HEK293T (cell line): ENCODE measurements around the gene RFX4.

Experiments
- CTCF ChIA-PET: fragments of 350-600 bp; formaldehyde crosslinking; extraction: SDS; loops from one replicate; lab custom pipeline; 2021; ENCODE audit warnings: antibody characterized with exemption, inconsistent platforms; lab: Yijun Ruan, JAX
- POLR2A ChIA-PET: fragments of 350-600 bp; formaldehyde crosslinking; extraction: SDS; loops from one replicate; lab custom pipeline; 2020; ENCODE audit warnings: antibody characterized with exemption, inconsistent platforms; lab: Yijun Ruan, JAX
- DNase-seq: peaks from one replicate; pipeline ENCODE4 v3.0.0; 2012; ENCODE audit warnings: mixed read lengths; ENCODE audit errors: extremely low spot score
- ARNT ChIP-seq: fragments of 450-650 bp; IDR thresholded peaks from 2 replicates; pipeline ENCODE4 v1.6.1; 2017; ENCODE audit warnings: mild to moderate bottlenecking
- BHLHE40 ChIP-seq: fragments of 450-650 bp; IDR thresholded peaks from 2 replicates; pipeline ENCODE4 v1.6.1; 2016; ENCODE audit warnings: mild to moderate bottlenecking, moderate library complexity, borderline replicate concordance
- CTBP1 ChIP-seq: fragments of 450-650 bp; IDR thresholded peaks from 2 replicates; pipeline ENCODE4 v1.6.1; 2016; ENCODE audit warnings: borderline replicate concordance
- ELF4 ChIP-seq: fragments of 450-650 bp; IDR thresholded peaks from 2 replicates; pipeline ENCODE4 v1.6.1; 2017; ENCODE audit warnings: antibody characterized with exemption
- FOXA1 ChIP-seq: fragments of 450-650 bp; IDR thresholded peaks from 2 replicates; pipeline ENCODE4 v1.6.1; 2016; ENCODE audit warnings: mild to moderate bottlenecking
- FOXK2 ChIP-seq: fragments of 450-650 bp; IDR thresholded peaks from 2 replicates; pipeline ENCODE4 v1.6.1; 2016; ENCODE audit warnings: mild to moderate bottlenecking
- FOXM1 ChIP-seq: fragments of 450-650 bp; IDR thresholded peaks from 2 replicates; pipeline ENCODE4 v1.6.1; 2017; ENCODE audit warnings: mild to moderate bottlenecking, borderline replicate concordance
- HDGF ChIP-seq: fragments of 450-650 bp; IDR thresholded peaks from 2 replicates; pipeline ENCODE4 v1.6.1; 2017; ENCODE audit warnings: antibody characterized with exemption, borderline replicate concordance
- L3MBTL2 ChIP-seq: fragments of 450-650 bp; conservative IDR thresholded peaks from 2 replicates; pipeline ENCODE4 v1.6.1; 2016; ENCODE audit warnings: mild to moderate bottlenecking
- LEF1 ChIP-seq: fragments of 450-650 bp; IDR thresholded peaks from 2 replicates; pipeline ENCODE4 v1.6.1; 2017; ENCODE audit warnings: mild to moderate bottlenecking, borderline replicate concordance
- NFRKB ChIP-seq: fragments of 450-650 bp; IDR thresholded peaks from 2 replicates; pipeline ENCODE4 v1.6.1; 2016; ENCODE audit warnings: mild to moderate bottlenecking, moderate library complexity
- SP1 ChIP-seq: fragments of 450-650 bp; IDR thresholded peaks from 2 replicates; pipeline ENCODE4 v1.6.1; 2017
- SUZ12 ChIP-seq: fragments of 450-650 bp; IDR thresholded peaks from 2 replicates; pipeline ENCODE4 v1.6.1; 2016; ENCODE audit warnings: mild to moderate bottlenecking
- TARDBP ChIP-seq: fragments of 450-650 bp; IDR thresholded peaks from 2 replicates; pipeline ENCODE4 v1.6.1; 2016
- ZNF384 ChIP-seq: fragments of 450-650 bp; IDR thresholded peaks from 2 replicates; pipeline ENCODE4 v1.6.1; 2016
- TF ChIP-seq, protein P1 (sequence below): fragments of 450-650 bp; IDR thresholded peaks from 2 replicates; pipeline ENCODE4 v1.6.1; 2016

RFX4 gene

GRCh38 chr12:106582641-106583230 is at the start of gene RFX4:
Gene RFX4 (plus strand): TSS chr12:106583004. CDS start chr12:106583321, 317 bp downstream.
- CTCF ChIA-PET = no interaction called here
- POLR2A ChIA-PET = no interaction called here
- DNase-seq = no peak
- TF ChIP-seq, protein P1, sequence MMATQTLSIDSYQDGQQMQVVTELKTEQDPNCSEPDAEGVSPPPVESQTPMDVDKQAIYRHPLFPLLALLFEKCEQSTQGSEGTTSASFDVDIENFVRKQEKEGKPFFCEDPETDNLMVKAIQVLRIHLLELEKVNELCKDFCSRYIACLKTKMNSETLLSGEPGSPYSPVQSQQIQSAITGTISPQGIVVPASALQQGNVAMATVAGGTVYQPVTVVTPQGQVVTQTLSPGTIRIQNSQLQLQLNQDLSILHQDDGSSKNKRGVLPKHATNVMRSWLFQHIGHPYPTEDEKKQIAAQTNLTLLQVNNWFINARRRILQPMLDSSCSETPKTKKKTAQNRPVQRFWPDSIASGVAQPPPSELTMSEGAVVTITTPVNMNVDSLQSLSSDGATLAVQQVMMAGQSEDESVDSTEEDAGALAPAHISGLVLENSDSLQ = no peak
- TF ChIP-seq ELF4 = no peak
- TF ChIP-seq SP1 = no peak
- TF ChIP-seq L3MBTL2 = no peak
- no peak for TF ChIP-seq SUZ12
- TF ChIP-seq FOXA1 = no peak
- TF ChIP-seq HDGF = no peak

DNA sequence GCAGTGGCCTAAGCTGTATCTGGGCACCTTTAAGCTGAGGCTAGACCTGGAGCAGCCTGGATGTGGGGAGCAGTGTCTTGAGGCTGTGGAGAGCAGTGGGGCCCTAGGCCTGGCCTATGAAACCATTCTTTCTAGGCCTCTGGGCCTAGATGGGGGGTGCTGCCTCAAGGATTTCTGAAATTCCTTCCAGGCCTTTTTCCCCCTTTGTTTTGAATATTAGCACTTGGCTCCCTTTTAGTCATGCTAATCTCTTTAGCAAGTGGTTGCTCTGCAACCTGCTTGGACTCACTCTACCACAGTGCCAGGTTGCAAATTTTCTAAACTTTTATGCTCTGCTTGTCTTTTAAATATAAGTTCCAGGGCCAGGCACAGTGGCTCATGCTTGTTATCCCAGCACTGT is 41.6 kb upstream of the RFX4 start:
- POLR2A ChIA-PET = no interaction called here
- TF ChIP-seq FOXA1 (no peak), TARDBP (no peak), CTBP1 (no peak), NFRKB (no peak), SUZ12 (no peak), SP1 (no peak), L3MBTL2 (no peak), ZNF384 (no peak), HDGF (no peak), ELF4 (no peak), FOXM1 (no peak), ARNT (no peak), BHLHE40 (no peak), LEF1 (no peak), FOXK2 (no peak)
- TF ChIP-seq, protein P1 = no peak
- DNase-seq = no peak
- CTCF ChIA-PET = no interaction called here

DNA sequence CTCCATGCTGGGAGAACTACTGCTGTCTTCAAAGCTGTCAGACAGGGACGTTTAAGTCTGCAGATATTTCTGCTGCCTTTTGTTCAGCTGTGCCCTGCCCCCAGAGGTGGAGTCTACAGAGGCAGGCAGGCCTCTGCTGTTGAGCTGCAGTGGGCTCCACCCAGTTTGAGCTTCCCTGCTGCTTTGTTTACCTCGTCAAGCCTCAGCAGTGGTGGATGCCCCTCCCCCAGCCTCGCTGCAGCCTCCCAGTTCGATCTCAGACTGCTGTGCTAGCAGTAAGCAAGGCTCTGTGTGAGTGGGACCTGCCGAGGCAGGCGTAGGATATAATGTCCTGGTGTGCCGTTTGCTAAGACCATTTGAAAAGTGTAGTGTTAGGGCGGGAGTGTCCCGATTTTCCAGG is 31.4 kb upstream of the RFX4 start:
- no peak for DNase-seq
- POLR2A ChIA-PET = no interaction called here
- CTCF ChIA-PET = no interaction called here
- TF ChIP-seq LEF1 = no peak
- no peak for TF ChIP-seq ZNF384
- no peak for TF ChIP-seq BHLHE40
- TF ChIP-seq L3MBTL2 = no peak
- no peak for TF ChIP-seq ELF4
- TF ChIP-seq CTBP1 = no peak
- TF ChIP-seq FOXM1 = no peak
- no peak for TF ChIP-seq NFRKB
- TF ChIP-seq ARNT = no peak
- no peak for TF ChIP-seq FOXA1
- TF ChIP-seq SP1 = no peak
- TF ChIP-seq, protein P1 = no peak
- TF ChIP-seq TARDBP = no peak
- no peak for TF ChIP-seq HDGF
- no peak for TF ChIP-seq FOXK2
- no peak for TF ChIP-seq SUZ12

- TF ChIP-seq SUZ12 (no peak), ARNT (no peak), HDGF (no peak), CTBP1 (no peak), TARDBP (no peak), FOXA1 (no peak), NFRKB (no peak)
- ChIA-PET POLR2A (no interaction called here), CTCF (no interaction called here)
- DNase-seq = no peak
Observed at GRCh38 chr12:106552228-106552627, 30.6 kb upstream of the RFX4 start.

DNA sequence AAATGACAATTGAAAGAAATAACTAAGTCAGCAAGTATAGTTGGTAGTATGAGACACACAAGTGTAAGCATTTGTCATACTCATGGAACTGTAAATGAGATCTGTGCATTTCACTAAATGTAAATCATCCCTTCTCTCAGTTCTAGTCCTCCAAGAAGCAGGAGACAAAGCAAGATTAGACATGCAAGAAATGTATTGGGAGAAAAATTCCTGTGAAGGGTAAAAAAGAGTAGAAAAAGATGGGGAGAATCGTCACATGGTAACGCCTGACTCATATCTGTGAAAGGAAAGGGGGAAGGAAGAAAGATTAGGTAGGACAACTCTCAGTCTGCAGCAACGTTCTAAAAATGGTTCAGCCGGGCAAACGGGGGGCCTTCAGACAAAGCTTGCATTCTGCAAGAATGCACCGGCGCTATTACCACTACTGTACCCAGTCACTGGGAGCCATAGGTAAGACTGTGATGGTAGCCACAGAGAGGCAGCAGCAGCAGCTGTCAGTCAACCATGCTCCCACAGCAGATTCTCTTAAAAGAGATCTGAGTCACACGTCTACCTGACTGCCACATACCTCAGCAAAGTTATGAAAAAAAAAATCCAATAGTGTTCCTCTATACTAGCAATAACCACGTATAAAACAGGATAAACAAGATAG is 18.0 kb upstream of the RFX4 start:
- CTCF ChIA-PET = no interaction called here
- TF ChIP-seq FOXA1 = no peak
- DNase-seq = no peak
- POLR2A ChIA-PET = no interaction called here

DNA sequence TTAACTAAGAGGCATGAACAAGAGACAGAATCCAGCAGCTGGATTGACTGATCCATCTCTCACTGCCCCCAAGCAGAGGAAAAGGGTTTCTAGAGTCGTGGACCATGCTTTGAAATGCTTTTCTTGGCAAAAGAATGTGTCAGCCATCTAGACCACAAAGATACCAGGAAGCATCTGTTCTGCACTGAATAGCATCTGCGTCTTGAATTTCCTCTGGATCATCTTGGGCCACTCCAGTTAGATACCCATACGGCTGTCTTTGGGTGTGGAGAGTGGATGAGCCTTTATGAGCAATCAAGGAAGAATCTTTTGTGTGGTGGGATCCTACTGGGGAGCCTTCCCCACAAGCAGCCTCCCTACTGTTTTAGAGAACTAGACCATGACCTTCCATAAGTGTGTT is 16.0 kb upstream of the RFX4 start:
- CTCF ChIA-PET = no interaction called here
- no peak for TF ChIP-seq NFRKB
- TF ChIP-seq LEF1 = no peak
- no peak for TF ChIP-seq TARDBP
- no peak for TF ChIP-seq SP1
- no peak for TF ChIP-seq BHLHE40
- TF ChIP-seq, protein P1 = no peak
- TF ChIP-seq FOXM1 = no peak
- no peak for TF ChIP-seq ZNF384
- TF ChIP-seq ELF4 = no peak
- no peak for TF ChIP-seq SUZ12
- no peak for TF ChIP-seq L3MBTL2
- POLR2A ChIA-PET = no interaction called here
- no peak for DNase-seq
